Stimulated activated CD8-positive, alpha-beta memory T cell treated with anti-CD3 and anti-CD28 coated beads, Interleukin-15, amount 100 ng/mL, for 1 hour (primary cell): Measurements from ENCODE around the gene KCNK2.
"Not testable (repeated sequence)": the region's sequence is repeated elsewhere in the genome, so short reads cannot be mapped to it uniquely, and the experiment has no call there.

Experiments used
- DNase-seq: peaks from one replicate; pipeline ENCODE4 v3.0.0-alpha.2; 2020; ENCODE audit warnings: low read depth

Gene KCNK2

DNA sequence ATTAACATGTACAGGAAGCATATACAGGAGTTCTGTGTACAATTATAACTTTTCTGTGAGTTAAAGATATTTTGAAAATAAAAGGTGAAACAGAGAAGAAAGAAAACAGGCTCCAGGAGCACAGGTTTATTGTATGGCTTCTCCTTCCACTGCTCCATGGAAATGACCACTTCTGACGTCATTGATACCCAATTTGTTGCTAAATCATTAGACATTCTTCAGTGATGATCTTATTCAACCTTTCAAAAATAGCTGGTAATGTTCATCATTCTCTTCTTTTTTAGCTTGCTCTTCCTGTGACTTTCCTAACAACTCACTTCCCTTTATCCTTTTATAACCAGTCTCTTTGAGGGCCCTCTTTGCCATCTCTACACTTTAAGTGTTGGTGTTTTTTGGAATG lies 77.8 kb downstream of the KCNK2 start:
- no peak for DNase-seq

DNA sequence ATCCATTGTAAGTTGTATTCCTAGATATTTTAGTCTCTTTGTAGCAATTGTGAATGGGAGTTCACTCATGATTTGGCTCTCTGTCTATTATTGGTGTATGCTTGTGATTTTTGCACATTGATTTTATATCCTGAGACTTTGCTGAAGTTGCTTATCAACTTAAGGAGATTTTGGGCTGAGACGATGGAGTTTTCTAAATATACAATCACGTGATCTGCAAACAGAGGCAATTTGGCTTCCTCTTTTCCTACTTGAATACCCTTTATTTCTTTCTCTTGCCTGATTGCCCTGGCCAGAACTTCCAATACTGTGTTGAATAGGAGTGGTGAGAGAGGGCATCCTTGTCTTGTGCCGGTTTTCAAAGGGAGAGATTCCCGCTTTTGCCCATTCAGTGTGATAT lies 80.6 kb downstream of the KCNK2 start:
- DNase-seq = not testable (repeated sequence)

DNA sequence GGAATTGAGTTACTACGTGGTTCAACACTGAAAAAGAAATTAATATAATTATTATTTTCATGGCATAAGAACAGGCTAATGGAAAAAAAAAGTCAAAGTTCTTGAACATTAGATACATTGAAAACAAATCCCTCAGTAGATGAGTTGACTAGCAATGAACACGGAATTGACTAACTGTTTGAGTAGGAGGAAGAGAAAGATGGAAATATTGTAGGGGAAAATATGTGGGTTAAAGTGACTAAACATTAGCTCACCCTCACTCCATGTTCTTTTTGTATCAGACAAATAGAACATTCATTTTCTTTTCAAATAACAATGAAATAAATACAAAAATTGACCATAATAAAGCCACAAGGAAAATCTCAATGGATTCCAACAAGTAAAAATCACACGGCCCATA lies 84.3 kb downstream of the KCNK2 start:
- DNase-seq = no peak

GRCh38 chr1:215181518-215181917 lies 99.0 kb downstream of the KCNK2 start:
- DNase-seq = no peak

DNA sequence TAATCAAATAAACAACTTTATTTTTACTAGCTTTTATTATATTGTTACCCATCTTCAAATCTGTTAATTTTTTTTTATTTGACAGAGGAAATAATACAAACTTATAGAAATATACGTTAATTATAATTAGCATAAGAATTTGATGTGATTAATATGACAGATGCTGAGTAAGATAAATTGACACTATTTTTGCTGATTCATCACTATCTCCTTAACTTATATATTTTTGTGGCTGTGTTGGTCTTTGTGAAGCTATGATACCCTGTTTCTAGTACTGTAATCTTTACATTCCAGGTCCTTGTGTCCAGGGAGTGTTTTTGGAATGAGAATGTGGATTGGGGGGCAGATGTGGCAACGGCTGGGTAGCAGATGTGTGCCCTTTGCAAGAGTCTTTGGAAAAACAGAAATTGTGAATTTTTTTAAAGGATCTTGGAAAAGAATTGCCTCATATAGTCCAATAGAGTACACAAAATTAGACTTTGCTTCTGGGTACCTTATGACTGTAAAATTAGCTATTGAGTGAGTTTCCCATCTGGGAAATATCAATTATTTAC lies 102.6 kb downstream of the KCNK2 start:
- no peak for DNase-seq

DNA sequence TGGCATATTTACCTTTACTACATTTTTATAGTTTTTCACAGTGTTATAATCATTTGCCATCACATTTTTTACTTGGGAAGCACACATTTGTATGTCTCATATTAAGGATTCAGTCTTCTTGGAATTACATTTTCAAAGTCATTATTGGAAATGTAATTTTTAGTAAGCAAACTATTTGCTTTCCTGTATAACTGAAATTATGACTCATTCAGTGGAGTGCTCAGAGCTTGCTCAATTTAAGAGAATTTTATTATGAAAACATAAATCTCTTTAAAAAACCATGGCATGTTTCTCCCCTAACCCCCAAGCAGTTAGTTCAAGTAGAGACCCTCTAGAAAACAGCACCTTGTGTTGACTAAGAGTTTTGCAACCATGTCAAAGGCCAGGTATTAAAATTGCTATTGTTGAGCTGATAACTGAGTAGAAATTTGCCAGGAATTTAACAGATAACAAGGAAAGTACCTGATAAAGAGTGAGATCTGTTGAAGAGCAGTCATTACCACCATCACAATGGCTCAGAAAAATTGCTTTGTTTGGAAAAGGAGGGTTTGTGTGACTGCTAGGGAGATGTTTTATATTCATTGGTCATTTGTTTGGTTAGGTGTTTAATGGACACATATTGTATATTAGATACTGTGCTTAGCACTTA lies 105.9 kb downstream of the KCNK2 start:
- DNase-seq = no peak

DNA sequence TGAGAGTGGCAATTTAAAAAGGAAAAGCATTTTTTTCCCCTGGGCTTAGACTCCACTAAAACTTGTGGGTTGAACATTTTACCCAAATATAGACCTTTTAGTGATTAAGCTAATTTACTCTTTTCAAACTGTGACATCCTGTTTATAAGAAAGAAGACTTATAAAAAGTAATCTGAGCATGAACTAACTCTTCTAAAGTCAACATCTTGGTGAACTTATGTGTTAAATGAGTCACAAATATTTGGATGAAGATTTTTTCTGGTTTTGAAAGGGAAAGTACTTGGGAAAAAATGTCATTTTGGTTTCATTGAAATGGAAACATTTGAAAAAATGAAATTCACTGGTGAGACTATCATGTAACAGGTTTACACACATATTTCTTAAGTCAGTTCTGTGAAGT lies 109.8 kb downstream of the KCNK2 start:
- no peak for DNase-seq

GRCh38 chr1:215198021-215198420 lies 115.5 kb downstream of the KCNK2 start:
- DNase-seq = no peak

DNA sequence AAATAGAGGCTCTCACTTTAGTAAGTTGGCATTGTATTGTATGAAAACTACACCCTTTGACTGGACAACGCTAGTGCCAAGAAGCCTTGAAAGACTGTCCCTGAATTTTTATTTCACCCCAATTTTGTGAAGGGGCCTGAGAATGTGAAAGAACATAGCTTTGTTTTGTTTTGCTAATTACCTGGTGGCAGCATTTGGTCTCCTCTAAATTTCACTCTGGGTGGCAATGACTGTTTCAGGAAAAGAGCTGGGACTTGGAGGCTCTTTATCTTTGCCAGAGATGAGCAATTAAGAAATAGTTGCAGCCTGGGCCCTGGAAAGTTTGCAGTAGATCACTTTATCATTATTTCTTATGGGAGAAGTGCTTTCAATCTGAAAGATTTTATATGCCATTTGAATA lies 117.6 kb downstream of the KCNK2 start:
- no peak for DNase-seq

DNA sequence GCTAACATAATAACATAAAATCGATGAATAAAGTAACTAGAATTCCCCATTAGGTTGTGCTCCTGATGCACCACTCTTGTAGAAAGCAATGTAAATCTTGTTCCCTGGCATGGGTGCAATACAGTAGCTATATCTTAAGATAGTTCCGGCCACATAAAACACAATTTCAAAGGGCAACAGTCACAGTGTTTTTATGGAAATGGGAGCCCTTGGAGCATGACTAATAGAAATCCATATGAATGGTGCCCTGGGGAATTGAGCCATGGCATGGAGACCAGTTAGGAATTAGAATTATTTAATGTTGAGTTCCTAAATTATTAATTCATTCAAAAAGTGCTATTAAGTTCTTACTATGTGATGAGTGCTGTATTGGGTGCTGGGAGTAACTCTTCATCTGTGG lies 118.7 kb downstream of the KCNK2 start:
- no peak for DNase-seq

DNA sequence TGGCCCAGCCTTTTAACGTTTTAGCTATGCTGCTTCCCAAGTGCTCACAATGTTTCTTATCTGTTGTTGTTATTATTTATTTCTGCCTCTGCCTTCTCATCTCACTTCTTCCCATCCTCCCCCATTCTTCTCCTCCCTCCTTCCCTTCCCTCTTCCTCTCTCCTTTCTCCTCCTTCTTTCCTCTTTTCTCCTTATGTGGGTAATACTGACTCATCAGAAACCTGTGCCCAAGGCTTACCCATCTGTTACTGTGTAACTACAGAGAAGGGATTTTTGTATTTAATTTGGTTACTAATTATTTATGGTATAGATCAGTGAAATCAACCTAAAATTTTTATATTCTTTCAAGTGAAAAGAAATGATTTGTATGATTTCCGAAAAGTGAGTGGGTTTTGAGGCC lies 120.3 kb downstream of the KCNK2 start:
- no peak for DNase-seq

DNA sequence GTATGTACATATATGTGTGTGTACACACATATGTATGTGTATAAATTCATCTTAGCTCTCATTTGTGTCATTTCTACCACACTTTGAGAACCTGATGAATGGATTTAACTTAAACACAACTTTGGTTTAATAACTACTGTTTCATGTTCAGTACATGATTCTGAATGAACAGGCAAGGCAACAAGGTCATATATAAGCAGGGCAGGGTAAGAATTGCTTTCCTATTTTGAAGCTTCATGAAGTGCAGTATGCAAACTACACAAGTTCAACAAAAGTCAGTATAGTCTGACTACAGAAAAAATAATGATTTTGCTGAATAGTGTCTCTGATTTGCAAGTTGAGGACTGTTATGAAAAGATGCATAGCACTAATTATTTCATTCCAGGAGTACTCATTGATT lies 127.6 kb downstream of the KCNK2 start:
- no peak for DNase-seq

- no peak for DNase-seq
Observed at GRCh38 chr1:215215846-215216245, 133.3 kb downstream of the KCNK2 start.

DNA sequence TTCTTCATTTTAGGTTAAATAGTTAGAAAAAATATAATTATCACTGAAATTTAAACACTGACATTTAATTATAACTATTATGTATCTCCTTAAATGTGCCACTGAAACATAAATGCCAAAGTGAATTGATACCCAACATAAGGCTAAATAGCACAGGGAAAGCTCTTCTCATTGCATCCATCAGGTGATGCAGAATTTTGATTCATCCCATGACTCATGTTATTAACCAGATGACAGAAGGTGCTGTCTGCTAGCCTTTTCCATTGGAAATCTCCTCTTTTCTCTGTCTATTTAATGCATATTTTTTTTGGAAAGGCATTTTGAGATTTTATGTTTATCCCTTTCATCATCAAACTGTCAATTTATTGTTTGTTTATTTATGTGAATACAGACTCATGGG lies 136.8 kb downstream of the KCNK2 start:
- no peak for DNase-seq

- no peak for DNase-seq
Observed at GRCh38 chr1:215220346-215220745, 137.8 kb downstream of the KCNK2 start.

GRCh38 chr1:215226757-215227156 lies 144.2 kb downstream of the KCNK2 start:
- DNase-seq = no peak

DNA sequence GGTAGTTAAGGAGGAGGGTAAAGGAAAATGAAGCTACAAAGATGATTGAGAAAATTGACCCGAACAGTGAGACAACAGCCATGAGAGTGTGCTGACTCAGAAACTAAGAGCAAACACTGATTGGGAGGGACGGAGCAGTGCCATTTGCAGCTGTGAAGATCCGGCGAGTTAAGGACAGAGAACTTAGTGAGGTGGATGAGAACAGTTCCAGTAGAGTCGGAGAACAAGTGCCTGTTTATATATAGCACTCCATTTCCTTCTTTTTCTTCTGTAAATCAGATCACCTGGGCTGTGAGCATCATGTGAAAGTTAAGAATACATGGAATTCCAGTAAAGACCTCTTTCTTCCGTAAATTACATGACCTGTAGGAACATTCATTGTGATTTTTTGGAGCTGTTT lies 145.7 kb downstream of the KCNK2 start:
- no peak for DNase-seq

DNA sequence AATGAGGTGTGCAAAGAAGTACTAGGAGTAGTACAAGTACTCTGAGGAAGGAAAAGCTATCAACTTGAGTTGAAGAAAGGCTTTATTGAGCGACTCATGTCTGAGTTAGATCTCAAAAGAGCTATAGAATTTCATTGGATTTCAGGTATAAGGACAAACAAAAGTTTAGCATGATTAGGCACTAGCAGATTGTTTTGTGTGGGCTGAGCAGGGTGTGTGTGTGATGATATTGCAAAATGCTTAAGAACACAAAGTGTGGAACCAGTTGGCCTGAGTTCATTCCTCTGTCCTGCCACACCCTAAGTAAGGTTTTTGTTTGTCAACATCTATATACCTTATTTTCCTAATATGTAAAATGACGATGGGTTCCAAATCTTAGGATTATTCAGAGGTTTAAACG lies 158.9 kb downstream of the KCNK2 start:
- DNase-seq = no peak

- no peak for DNase-seq
Observed at GRCh38 chr1:215243345-215244054, 161.0 kb downstream of the KCNK2 start.

DNA sequence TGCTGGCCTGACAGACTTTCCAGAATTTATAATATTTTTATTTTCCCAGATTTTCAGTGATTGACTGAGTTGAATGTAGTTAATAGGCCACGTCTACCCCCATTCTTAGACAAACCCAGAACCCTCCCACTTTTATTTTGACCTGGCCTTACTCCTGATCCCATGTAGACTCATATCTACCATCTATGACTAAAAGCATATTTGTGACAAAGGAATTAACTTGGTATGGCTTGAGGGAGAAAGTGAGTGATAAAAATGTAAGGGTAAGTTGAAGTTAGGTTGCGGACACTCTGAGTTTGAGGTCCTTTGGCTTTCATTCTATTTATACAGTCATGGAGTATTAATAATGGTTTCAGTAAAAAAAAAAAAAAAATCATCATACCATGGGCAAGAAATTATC lies 168.4 kb downstream of the KCNK2 start:
- no peak for DNase-seq

DNA sequence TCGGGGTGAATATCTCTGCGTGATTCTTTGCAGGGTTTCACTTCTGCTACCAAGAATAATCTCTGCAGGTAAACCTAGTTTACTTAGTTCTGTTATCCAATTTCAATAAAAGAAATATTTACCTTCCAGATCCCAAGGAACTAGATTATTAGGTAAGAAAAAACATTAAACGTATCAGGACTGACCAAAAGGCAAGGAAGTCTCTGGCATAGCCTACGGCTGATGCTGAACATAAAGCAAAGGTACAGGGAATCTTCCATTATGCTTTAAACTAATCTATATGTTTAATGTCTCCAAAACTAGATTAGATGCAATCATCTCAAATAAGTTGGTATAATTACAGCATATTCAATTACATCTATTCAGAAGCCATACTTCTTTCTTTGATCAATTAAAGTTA lies 168.9 kb downstream of the KCNK2 start:
- no peak for DNase-seq

DNA sequence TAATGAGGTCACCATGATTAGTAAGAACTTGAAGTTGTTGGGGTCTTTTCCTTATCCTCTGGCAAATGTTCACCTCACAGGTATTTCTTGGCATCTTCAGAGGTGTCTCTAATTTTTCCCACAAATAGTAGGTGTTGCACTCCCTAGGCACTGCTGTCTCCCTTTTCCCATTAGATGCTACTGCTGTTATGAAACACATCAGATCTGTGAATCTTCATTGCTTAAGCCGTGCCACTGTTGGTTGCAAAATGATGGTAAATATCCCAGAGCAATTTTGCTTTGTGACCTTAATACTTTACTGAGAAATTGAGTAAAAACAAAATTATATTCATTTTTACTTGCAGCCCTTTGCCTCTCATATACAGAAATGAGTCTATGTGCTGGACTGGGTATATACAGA lies 169.6 kb downstream of the KCNK2 start:
- DNase-seq = no peak

GRCh38 chr1:215256936-215257679 lies 174.6 kb downstream of the KCNK2 start:
- no peak for DNase-seq
